SK-N-SH (cell line): ENCODE data around the gene PLAU. TPM values are rescaled to one million over a fixed set of nuclear protein-coding genes. Genes with fewer than 3 reads are reported as not detected.

Experiments used
- CTCF ChIA-PET: fragments of 300-600, 350-600 bp; formaldehyde crosslinking; extraction: SDS; loops from one replicate; lab custom pipeline; 2021; lab: Yijun Ruan, JAX
- POLR2A ChIA-PET: fragments of 350-600 bp; sonication (Branson Sonifier 250); formaldehyde crosslinking; extraction: SDS; loops from one replicate; lab custom pipeline; 2020; ENCODE audit warnings: antibody characterized with exemption, inconsistent platforms; lab: Yijun Ruan, JAX
- DNase-seq: peaks from one replicate; pipeline ENCODE4 v3.0.0; 2012
- H2AFZ ChIP-seq: fragments of 200-600 bp; sonication (generic); 2 replicates; pipeline ENCODE4 v1.8.1; 2016; ENCODE audit warnings: antibody characterized with exemption, mild to moderate bottlenecking, low read depth
- H3F3A ChIP-seq: fragments of 200-600 bp; sonication (generic); replicated peaks from 2 replicates; pipeline ENCODE3; 2016; ENCODE audit warnings: antibody characterized with exemption, mild to moderate bottlenecking; ENCODE audit not compliant: insufficient read depth
- H3K27ac ChIP-seq, 2 experiments: fragments of 200-500 bp in 1 of 2; fragments of 200-600 bp in 1 of 2; sonication (Bioruptor generic) in 1 of 2; sonication (generic), shearing (Covaris generic) in 1 of 2; 2 replicates each; pipeline versions ENCODE4 v1.5.1 to v1.6.1; 2014 to 2016; ENCODE audit warnings: low read depth in 2 of 2, inconsistent platforms in 1 of 2, low read length in 1 of 2, mild to moderate bottlenecking in 1 of 2, mixed read lengths in 1 of 2
- H3K27me3 ChIP-seq: fragments of 200-600 bp; sonication (generic), shearing (Covaris generic); 2 replicates; pipeline ENCODE4 v1.6.1; 2016; ENCODE audit warnings: mixed run types; ENCODE audit not compliant: insufficient read depth
- H3K36me3 ChIP-seq, 2 experiments: fragments of 200-500 bp in 1 of 2; fragments of 200-600 bp in 1 of 2; sonication (Bioruptor generic) in 1 of 2; sonication (generic) in 1 of 2; replicated peaks in 1 of 2; 2 replicates each; pipeline versions ENCODE3 to v1.5.1; 2014 to 2016; ENCODE audit warnings: low read length in 1 of 2, mild to moderate bottlenecking in 1 of 2; ENCODE audit not compliant: insufficient read depth in 2 of 2, control insufficient read depth in 1 of 2
- H3K4me1 ChIP-seq, 2 experiments: fragments of 200-500 bp in 1 of 2; fragments of 200-600 bp in 1 of 2; sonication (Bioruptor generic) in 1 of 2; sonication (generic), shearing (Covaris generic) in 1 of 2; 2 replicates each; pipeline versions ENCODE4 v1.5.1 to v1.6.1; 2014 to 2016; ENCODE audit warnings: low read depth in 1 of 2, low read length in 1 of 2, mixed run types in 1 of 2; ENCODE audit not compliant: insufficient read depth in 2 of 2, control insufficient read depth in 1 of 2
- H3K4me2 ChIP-seq: fragments of 200-600 bp; sonication (generic), shearing (Covaris generic); 2 replicates; pipeline ENCODE4 v1.6.1; 2017; ENCODE audit warnings: mixed run types
- H3K4me3 ChIP-seq, 2 experiments: fragments of 200-500 bp in 1 of 2; fragments of 200-600 bp in 1 of 2; sonication (Bioruptor generic) in 1 of 2; sonication (generic), shearing (Covaris generic) in 1 of 2; 2 replicates each; pipeline versions ENCODE4 v1.5.1 to v1.8.1; 2014 to 2016; ENCODE audit warnings: low read depth in 2 of 2, inconsistent platforms in 1 of 2, low read length in 1 of 2, mild to moderate bottlenecking in 1 of 2, mixed read lengths in 1 of 2, moderate library complexity in 1 of 2
- H3K79me2 ChIP-seq: fragments of 200-600 bp; sonication (generic); 2 replicates; pipeline ENCODE4 v1.8.1; 2017; ENCODE audit warnings: mild to moderate bottlenecking; ENCODE audit not compliant: insufficient read depth
- H3K9ac ChIP-seq: fragments of 200-600 bp; sonication (generic); 2 replicates; pipeline ENCODE4 v1.6.1; 2017; ENCODE audit warnings: mixed run types
- H3K9me2 ChIP-seq: fragments of 200-600 bp; sonication (generic); 2 replicates; pipeline ENCODE4 v1.6.1; 2017; ENCODE audit warnings: mixed run types
- H3K9me3 ChIP-seq: fragments of 200-600 bp; sonication (generic); 2 replicates; pipeline ENCODE4 v1.6.1; 2017; ENCODE audit warnings: mixed run types, mild to moderate bottlenecking, moderate library complexity
- H4K20me1 ChIP-seq: fragments of 200-600 bp; sonication (generic); 2 replicates; pipeline ENCODE4 v1.6.1; 2017; ENCODE audit warnings: mild to moderate bottlenecking, mixed run types; ENCODE audit not compliant: insufficient read depth
- CHD2 ChIP-seq: fragments of 150-350 bp; IDR thresholded peaks from 2 replicates; pipeline ENCODE4 v1.6.1; 2018; ENCODE audit warnings: low read length; ENCODE audit not compliant: partially characterized antibody
- CTCF ChIP-seq: fragments of 200-600 bp; sonication (generic); IDR thresholded peaks from 2 replicates; pipeline ENCODE4 v1.6.1; 2017; ENCODE audit warnings: antibody characterized with exemption, mild to moderate bottlenecking, moderate library complexity
- ELF1 ChIP-seq: IDR thresholded peaks from 2 replicates; pipeline ENCODE4 v1.4.0; 2012
- EZH2phosphoT487 ChIP-seq: fragments of 200-600 bp; sonication (generic); IDR thresholded peaks from 2 replicates; pipeline ENCODE4 v1.6.1; 2017; ENCODE audit warnings: low read depth, mixed run types, mild to moderate bottlenecking, antibody characterized with exemption, moderate library complexity, borderline replicate concordance
- FOSL2 ChIP-seq: IDR thresholded peaks from 2 replicates; pipeline ENCODE4 v1.4.0; 2012; ENCODE audit warnings: low read depth, mild to moderate bottlenecking, moderate library complexity, borderline replicate concordance
- FOXJ3 ChIP-seq: sonication (generic); formaldehyde crosslinking; IDR thresholded peaks from 2 replicates; pipeline ENCODE4 v1.5.1; 2020; ENCODE audit warnings: mild to moderate bottlenecking, missing genetic modification reagents
- FOXM1 ChIP-seq: IDR thresholded peaks from 2 replicates; pipeline ENCODE4 v1.4.0; 2012; ENCODE audit warnings: low read depth, mild to moderate bottlenecking
- GATA2 ChIP-seq: sonication (generic); formaldehyde crosslinking; IDR thresholded peaks from 2 replicates; pipeline ENCODE4 v1.5.0; 2020; ENCODE audit warnings: mild to moderate bottlenecking, missing genetic modification reagents
- JUND ChIP-seq: IDR thresholded peaks from 2 replicates; pipeline ENCODE4 v1.4.0; 2012
- MXI1 ChIP-seq: IDR thresholded peaks from 2 replicates; pipeline ENCODE4 v1.6.1; 2012; ENCODE audit warnings: mild to moderate bottlenecking, low read depth, low read length, improper control_type of control experiment
- NFIC ChIP-seq: IDR thresholded peaks from 2 replicates; pipeline ENCODE4 v1.4.0; 2012; ENCODE audit warnings: borderline replicate concordance
- POLR2AphosphoS5 ChIP-seq: IDR thresholded peaks from 2 replicates; pipeline ENCODE4 v1.6.1; 2012; ENCODE audit warnings: low read depth, low read length
- RFX5 ChIP-seq: IDR thresholded peaks from 2 replicates; pipeline ENCODE4 v1.6.1; 2012; ENCODE audit warnings: mild to moderate bottlenecking, improper control_type of control experiment, low read length
- SIN3A ChIP-seq: IDR thresholded peaks from 2 replicates; pipeline ENCODE4 v1.6.1; 2012; ENCODE audit warnings: low read depth, mild to moderate bottlenecking, low read length, moderate library complexity, borderline replicate concordance
- TCF12 ChIP-seq: IDR thresholded peaks from 2 replicates; pipeline ENCODE4 v1.4.0; 2012
- TEAD4 ChIP-seq: IDR thresholded peaks from 2 replicates; pipeline ENCODE4 v1.4.0; 2012; ENCODE audit warnings: mild to moderate bottlenecking, borderline replicate concordance; ENCODE audit not compliant: insufficient read depth
- YY1 ChIP-seq: IDR thresholded peaks from 2 replicates; pipeline ENCODE4 v1.4.0; 2012; ENCODE audit warnings: low read depth, mild to moderate bottlenecking
- WGBS: methylation state at CpG from one replicate; pipeline ENCODE4 v1.1.6; 2017; ENCODE audit warnings: low lambda C conversion rate; 5-methylcytosine and 5-hydroxymethylcytosine counted together
- polyA plus RNA-seq, 3 experiments: library from polyadenylated mRNA; depleted of rRNA; stranded (reverse); fragments of >200 nt; gene quantifications; 2 replicates each; pipeline ENCODE4 v1.2.3, GENCODE V29; 2012
- TF ChIP-seq, protein P1 (sequence below): IDR thresholded peaks from 2 replicates; pipeline ENCODE4 v1.4.0; 2012; ENCODE audit warnings: low read depth, borderline replicate concordance
- TF ChIP-seq, protein P2 (sequence below): IDR thresholded peaks from 2 replicates; pipeline ENCODE4 v1.4.0; 2012; ENCODE audit warnings: low read depth
- TF ChIP-seq, protein P3 (sequence below): IDR thresholded peaks from 2 replicates; pipeline ENCODE4; 2012
- TF ChIP-seq, protein P4 (sequence below): fragments of 150-350 bp; IDR thresholded peaks from 2 replicates; pipeline ENCODE4 v1.6.1; 2017; ENCODE audit warnings: antibody characterized with exemption, low read length, low read depth, borderline replicate concordance

The PLAU gene
- polyA plus RNA-seq, 1 of the 3 experiments (the other 2 are of a cell fraction) = 200 TPM

DNA sequence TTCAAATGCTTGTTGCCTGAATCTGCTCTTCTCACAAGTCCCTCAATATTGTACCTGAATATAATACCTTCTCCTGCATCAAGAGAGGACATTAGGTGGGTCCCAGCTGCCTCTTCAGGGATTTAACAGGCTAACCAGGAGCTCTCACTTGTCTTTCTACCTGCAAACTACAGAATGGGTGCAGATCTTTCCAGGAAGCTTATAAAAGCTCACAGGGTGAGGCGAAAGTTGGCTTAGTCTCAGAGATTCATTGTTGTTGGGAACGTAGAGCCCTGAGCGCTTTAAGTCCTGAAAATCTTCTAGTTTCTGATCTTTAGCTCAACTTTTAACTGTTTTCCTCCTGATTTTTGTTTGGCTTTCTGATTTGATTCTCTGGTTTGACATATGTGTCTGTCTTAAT is 25.0 kb downstream of the PLAU start:
- 94% methylated on average over 3 of the region's 3 CpGs for WGBS
- no peaks in the 10 kb centered on the region for H3K36me3 ChIP-seq

DNA sequence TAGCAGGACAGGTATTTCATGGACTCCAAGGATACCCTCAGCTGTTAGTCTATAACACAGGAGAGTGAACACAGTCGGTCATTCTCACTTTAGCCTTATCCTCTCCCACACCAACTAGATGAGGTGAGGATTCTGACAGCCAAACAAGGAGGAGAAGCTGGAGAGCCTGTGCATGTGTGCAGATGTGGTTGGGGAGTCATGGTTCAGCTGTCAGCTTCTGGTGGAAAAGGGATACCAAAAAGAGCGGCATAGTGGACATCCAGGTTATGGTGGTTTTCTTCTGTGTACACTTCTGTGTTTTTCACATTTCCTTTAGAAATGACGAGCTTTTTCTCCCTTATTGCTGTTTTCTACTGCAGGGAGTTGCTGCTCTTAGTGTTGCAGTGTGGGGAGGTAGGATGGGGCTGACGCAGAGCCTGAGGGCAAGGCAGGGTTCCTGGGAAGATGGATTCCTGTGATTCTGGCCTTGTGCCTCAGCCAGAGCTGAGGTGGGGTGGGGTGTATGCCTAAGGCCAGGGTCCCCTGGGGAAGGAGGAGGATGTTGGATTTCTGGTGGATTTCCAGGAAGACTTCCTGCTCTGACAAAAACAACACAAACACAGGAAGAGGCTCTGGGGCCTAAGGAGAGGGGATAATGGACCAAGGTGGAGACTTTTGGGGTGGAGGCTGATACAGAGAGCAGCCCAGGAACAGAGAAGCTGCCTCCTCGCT is 26.6 kb downstream of the PLAU start:
- H3K9me2 ChIP-seq = no peaks in the 10 kb centered on the region
- DNase-seq = no peak
- H3K4me1 ChIP-seq = peaks cover 0 to 10% of the 10 kb centered on the region in 2 experiments; a peak in 2 of 4 replicates
- H3K27me3 ChIP-seq = no peaks in the 10 kb centered on the region
- no peaks in the 10 kb centered on the region for H4K20me1 ChIP-seq
- no peak overlapping the region for H3K4me2 ChIP-seq
- no peak overlapping the region for H3K4me3 ChIP-seq
- TF ChIP-seq JUND = no peak
- no peak for TF ChIP-seq SIN3A
- TF ChIP-seq CTCF = no peak
- no peak for TF ChIP-seq FOXM1
- TF ChIP-seq, protein P1, sequence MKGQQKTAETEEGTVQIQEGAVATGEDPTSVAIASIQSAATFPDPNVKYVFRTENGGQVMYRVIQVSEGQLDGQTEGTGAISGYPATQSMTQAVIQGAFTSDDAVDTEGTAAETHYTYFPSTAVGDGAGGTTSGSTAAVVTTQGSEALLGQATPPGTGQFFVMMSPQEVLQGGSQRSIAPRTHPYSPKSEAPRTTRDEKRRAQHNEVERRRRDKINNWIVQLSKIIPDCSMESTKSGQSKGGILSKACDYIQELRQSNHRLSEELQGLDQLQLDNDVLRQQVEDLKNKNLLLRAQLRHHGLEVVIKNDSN = no peak
- no peak for TF ChIP-seq GATA2
- TF ChIP-seq YY1 = no peak
- TF ChIP-seq, protein P2, sequence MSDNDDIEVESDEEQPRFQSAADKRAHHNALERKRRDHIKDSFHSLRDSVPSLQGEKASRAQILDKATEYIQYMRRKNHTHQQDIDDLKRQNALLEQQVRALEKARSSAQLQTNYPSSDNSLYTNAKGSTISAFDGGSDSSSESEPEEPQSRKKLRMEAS = no peak
- TF ChIP-seq FOSL2 = no peak
- TF ChIP-seq MXI1 = no peak
- TF ChIP-seq, protein P3, sequence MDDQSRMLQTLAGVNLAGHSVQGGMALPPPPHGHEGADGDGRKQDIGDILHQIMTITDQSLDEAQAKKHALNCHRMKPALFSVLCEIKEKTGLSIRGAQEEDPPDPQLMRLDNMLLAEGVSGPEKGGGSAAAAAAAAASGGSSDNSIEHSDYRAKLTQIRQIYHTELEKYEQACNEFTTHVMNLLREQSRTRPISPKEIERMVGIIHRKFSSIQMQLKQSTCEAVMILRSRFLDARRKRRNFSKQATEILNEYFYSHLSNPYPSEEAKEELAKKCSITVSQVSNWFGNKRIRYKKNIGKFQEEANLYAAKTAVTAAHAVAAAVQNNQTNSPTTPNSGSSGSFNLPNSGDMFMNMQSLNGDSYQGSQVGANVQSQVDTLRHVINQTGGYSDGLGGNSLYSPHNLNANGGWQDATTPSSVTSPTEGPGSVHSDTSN = no peak
- TF ChIP-seq ELF1 = no peak
- no peak for TF ChIP-seq RFX5
- TF ChIP-seq, protein P4, sequence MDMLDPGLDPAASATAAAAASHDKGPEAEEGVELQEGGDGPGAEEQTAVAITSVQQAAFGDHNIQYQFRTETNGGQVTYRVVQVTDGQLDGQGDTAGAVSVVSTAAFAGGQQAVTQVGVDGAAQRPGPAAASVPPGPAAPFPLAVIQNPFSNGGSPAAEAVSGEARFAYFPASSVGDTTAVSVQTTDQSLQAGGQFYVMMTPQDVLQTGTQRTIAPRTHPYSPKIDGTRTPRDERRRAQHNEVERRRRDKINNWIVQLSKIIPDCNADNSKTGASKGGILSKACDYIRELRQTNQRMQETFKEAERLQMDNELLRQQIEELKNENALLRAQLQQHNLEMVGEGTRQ = no peak
- no peak for TF ChIP-seq CHD2
- WGBS = 95% methylated on average over 5 of the region's 5 CpGs
- no peaks in the 10 kb centered on the region for H3K9me3 ChIP-seq
- no peak overlapping the region for H3K27ac ChIP-seq
- H3K79me2 ChIP-seq = no peaks in the 10 kb centered on the region
- H3F3A ChIP-seq = no peaks in the 10 kb centered on the region
- no peak overlapping the region for H3K9ac ChIP-seq
- ChIA-PET POLR2A (no interaction called here), CTCF (interaction anchor here (0.9 to 20.9 kb wide), 6 partner anchors 9 to 144 kb away, joined by 3 to 472 read pairs (median 5); partner anchors contain the start of gene CAMK2G)
- no peaks in the 10 kb centered on the region for H3K36me3 ChIP-seq
- H2AFZ ChIP-seq = peak overlapping the region; percentile 35; the same call in 1 of the 2 replicates

More for the DNA sequence above, 25.0 kb downstream of the PLAU start:
- H3K79me2 ChIP-seq = no peaks in the 10 kb centered on the region
- H3K27ac ChIP-seq = no peak overlapping the region
- H3K9ac ChIP-seq = no peak overlapping the region
- DNase-seq = no peak
- H3K9me3 ChIP-seq = no peaks in the 10 kb centered on the region
- no peaks in the 10 kb centered on the region for H4K20me1 ChIP-seq
- ChIA-PET CTCF (interaction anchor here (0.6 to 20.9 kb wide), 9 partner anchors 7 to 272 kb away, joined by 3 to 472 read pairs (median 3); partner anchors contain the start of gene CAMK2G), POLR2A (no interaction called here)
- H3K4me1 ChIP-seq = peaks cover 0 to 2% of the 10 kb centered on the region in 2 experiments; a peak in 2 of 4 replicates
- no peak for TF ChIP-seq POLR2AphosphoS5
- no peak for TF ChIP-seq EZH2phosphoT487
- no peak for TF ChIP-seq FOXJ3 (CRISPR knock-in tag)
- no peak for TF ChIP-seq NFIC
- TF ChIP-seq TEAD4 = no peak
- TF ChIP-seq TCF12 = no peak
- TF ChIP-seq SIN3A = no peak
- TF ChIP-seq ELF1 = no peak
- no peaks in the 10 kb centered on the region for H3F3A ChIP-seq
- H3K4me3 ChIP-seq = no peak overlapping the region
- H3K4me2 ChIP-seq = no peak overlapping the region
- H2AFZ ChIP-seq = no peak overlapping the region
- no peaks in the 10 kb centered on the region for H3K9me2 ChIP-seq
- no peaks in the 10 kb centered on the region for H3K27me3 ChIP-seq
